Thymus (tissue), 11 donors: Measurements from ENCODE around the gene TMEM240. TPM values are rescaled to one million over a fixed set of nuclear protein-coding genes. Genes with fewer than 3 reads are reported as not detected.
"Not testable (repeated sequence)": the region's sequence is repeated elsewhere in the genome, so short reads cannot be mapped to it uniquely, and the experiment has no call there.

ENCODE experiments used
- DNase-seq, 9 donors: peaks; one replicate each; pipeline ENCODE4 v3.0.0-alpha.2; 2013; ENCODE audit warnings: low spot score in 9 of 9, low read depth in 6 of 9, missing footprints in 1 of 9
- H3K27ac ChIP-seq, 2 donors: one replicate each; pipeline ENCODE4 v1.5.1; 2013; ENCODE audit warnings: control low read depth in 1 of 2, low read depth in 1 of 2, low read length in 1 of 2, mild to moderate bottlenecking in 1 of 2, moderate library complexity in 1 of 2
- H3K27me3 ChIP-seq, 2 donors: one replicate each; pipeline ENCODE4 v1.5.1; 2013; ENCODE audit warnings: low read length in 1 of 2; ENCODE audit not compliant: control insufficient read depth in 2 of 2, insufficient read depth in 1 of 2
- H3K36me3 ChIP-seq, 2 donors: one replicate each; pipeline ENCODE4 v1.5.1; 2013; ENCODE audit warnings: low read length in 1 of 2, mild to moderate bottlenecking in 1 of 2, moderate library complexity in 1 of 2; ENCODE audit not compliant: control insufficient read depth in 2 of 2, insufficient read depth in 2 of 2
- H3K4me1 ChIP-seq, 2 donors: one replicate each; pipeline ENCODE4 v1.5.1; 2013; ENCODE audit warnings: low read length in 2 of 2; ENCODE audit not compliant: control insufficient read depth in 2 of 2, insufficient read depth in 2 of 2
- H3K4me3 ChIP-seq, 2 donors: one replicate each; pipeline ENCODE4 v1.5.1; 2013; ENCODE audit warnings: low read length in 2 of 2, control low read depth in 1 of 2, mild to moderate bottlenecking in 1 of 2
- H3K9me3 ChIP-seq, 2 donors: one replicate each; pipeline ENCODE4 v1.5.1; 2013; ENCODE audit warnings: low read length in 1 of 2, mild to moderate bottlenecking in 1 of 2; ENCODE audit not compliant: control insufficient read depth in 2 of 2, insufficient read depth in 1 of 2
- WGBS: extraction: QIAGEN DNeasy Blood & Tissue Kit; methylation state at CpG from one replicate; pipeline ENCODE4 v1.1.7; 2013; 5-methylcytosine and 5-hydroxymethylcytosine counted together
- polyA plus RNA-seq: library from polyadenylated mRNA; stranded (reverse); fragments of 200-250 nt; gene quantifications from one replicate; pipeline ENCODE4 v1.2.3, GENCODE V29; 2013
- total RNA-seq: library from RNA; stranded (reverse); fragments of 120-200 nt; gene quantifications from one replicate; pipeline ENCODE4 v1.2.4, GENCODE V29; 2013
- donor health status: healthy.

Gene TMEM240
- total and polyA plus RNA-seq, 2 donors: 0.42 to 2.8 TPM

- not testable (repeated sequence) for DNase-seq, H3K27me3 ChIP-seq, H3K9me3 ChIP-seq, H3K27ac ChIP-seq, H3K4me1 ChIP-seq, H3K36me3 ChIP-seq
- 0% methylated on average over 45 of the region's 52 CpGs for WGBS
- peak overlapping the region; percentile 43 to 69 for H3K4me3 ChIP-seq
Observed at GRCh38 chr1:1512425-1512824, 28.0 kb downstream of the TMEM240 start.

DNA sequence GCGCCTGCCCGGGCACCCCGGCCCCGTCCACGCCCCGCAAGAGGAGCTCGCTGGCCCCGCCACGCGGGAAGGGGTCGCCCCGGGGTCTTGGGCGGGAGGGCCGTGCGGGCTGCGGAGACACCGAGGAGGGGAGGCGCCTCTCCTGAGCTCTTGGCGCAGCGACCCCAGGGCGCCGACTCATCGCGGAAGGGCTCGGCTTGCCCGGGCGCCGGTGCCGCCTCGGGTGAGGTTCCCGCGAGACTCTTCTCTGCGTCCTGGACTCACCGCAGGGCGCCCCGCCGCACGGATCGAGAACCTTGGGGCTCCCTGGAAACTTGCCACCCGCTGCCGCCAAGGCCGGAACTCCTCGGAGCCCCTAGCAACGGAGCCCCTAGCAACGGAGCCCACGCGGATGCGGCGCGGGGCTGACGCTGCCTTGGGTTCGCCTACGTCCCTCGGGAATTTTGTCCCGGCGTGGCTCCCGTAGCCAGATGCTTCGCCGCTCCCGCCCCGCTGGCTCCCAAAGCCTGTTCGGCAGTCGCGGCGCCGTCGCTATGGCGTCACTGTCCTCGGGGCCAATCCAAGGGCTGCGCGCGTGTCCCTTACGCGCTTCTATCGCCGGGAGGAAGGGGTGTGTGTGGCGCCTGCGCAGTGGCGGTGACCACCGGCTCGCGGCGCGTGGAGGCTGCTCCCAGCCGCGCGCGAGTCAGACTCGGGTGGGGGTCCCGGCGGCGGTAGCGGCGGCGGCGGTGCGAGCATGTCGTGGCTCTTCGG lies 28.7 kb downstream of the TMEM240 start, which contains the start of gene ATAD3A:
Gene ATAD3A, plus strand, starts transcription at position 630 of the 753 bp plus-strand sequence. Its CDS starts 107 bp downstream, at position 737.
- Histone ChIP-seq H3K36me3 (no peaks in the 10 kb centered on the region), H3K27me3 (no peaks in the 10 kb centered on the region), H3K9me3 (no peaks in the 10 kb centered on the region), H3K27ac (peak within 1 kb of the TSS; percentile 69), H3K4me1 (peaks cover 4 to 5% of the 10 kb centered on the region in 2 donors), H3K4me3 (peak within 1 kb of the TSS; percentile 69 to 73)
- peak; percentile 87 to 98 (median 94) for DNase-seq
- under 1% methylated on average over 99 of the region's 99 CpGs for WGBS

- no peaks in the 10 kb centered on the region for H3K36me3 ChIP-seq
- 16% methylated on average over 17 of the region's 17 CpGs for WGBS
- peak overlapping the region; percentile 32 to 69 for H3K27ac ChIP-seq
- H3K27me3 ChIP-seq: no peaks in the 10 kb centered on the region
- DNase-seq: no peak
- peaks cover 4 to 5% of the 10 kb centered on the region in 2 donors for H3K4me1 ChIP-seq
- peak overlapping the region; percentile 69 to 73 for H3K4me3 ChIP-seq
- no peaks in the 10 kb centered on the region for H3K9me3 ChIP-seq
Observed at GRCh38 chr1:1510912-1511532, 29.4 kb downstream of the TMEM240 start.

DNA sequence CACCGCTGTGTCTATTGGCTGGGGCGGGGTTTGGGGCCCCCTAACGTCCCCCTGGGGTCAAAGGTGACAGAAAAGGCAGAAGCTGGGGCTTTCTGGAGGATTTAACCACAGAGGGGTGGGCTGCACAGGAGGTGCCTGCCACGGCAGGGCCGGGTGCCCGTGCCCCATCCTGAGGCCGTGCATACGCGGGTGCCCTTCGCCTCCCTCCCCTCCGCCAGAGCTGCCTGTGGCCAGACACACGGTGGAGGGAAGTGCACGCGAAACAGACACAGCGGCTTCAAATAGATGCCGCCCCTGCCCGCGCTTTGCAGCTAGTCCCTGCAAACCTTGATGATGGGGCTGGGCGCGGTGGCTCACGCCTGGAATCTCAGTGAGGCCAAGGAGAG lies 31.0 kb downstream of the TMEM240 start:
- not testable (repeated sequence) for H3K36me3 ChIP-seq, H3K27ac ChIP-seq, H3K4me3 ChIP-seq, H3K9me3 ChIP-seq, DNase-seq, H3K4me1 ChIP-seq, H3K27me3 ChIP-seq
- WGBS: 90% methylated on average over 19 of the region's 21 CpGs

GRCh38 chr1:1508775-1509464 lies 31.5 kb downstream of the TMEM240 start:
- WGBS: 93% methylated on average over 33 of the region's 34 CpGs
- H3K36me3 ChIP-seq, DNase-seq, H3K27ac ChIP-seq, H3K27me3 ChIP-seq, H3K4me1 ChIP-seq, H3K9me3 ChIP-seq, H3K4me3 ChIP-seq: not testable (repeated sequence)

- 98% methylated on average over 4 of the region's 4 CpGs for WGBS
- Histone ChIP-seq H3K36me3 (no peaks in the 10 kb centered on the region), H3K4me1 (peaks cover 4 to 5% of the 10 kb centered on the region in 2 donors), H3K4me3 (no peak overlapping the region), H3K27ac (no peak overlapping the region), H3K9me3 (no peaks in the 10 kb centered on the region), H3K27me3 (no peaks in the 10 kb centered on the region)
- no peak for DNase-seq
Observed at GRCh38 chr1:1507305-1507704, 33.1 kb downstream of the TMEM240 start.

DNA sequence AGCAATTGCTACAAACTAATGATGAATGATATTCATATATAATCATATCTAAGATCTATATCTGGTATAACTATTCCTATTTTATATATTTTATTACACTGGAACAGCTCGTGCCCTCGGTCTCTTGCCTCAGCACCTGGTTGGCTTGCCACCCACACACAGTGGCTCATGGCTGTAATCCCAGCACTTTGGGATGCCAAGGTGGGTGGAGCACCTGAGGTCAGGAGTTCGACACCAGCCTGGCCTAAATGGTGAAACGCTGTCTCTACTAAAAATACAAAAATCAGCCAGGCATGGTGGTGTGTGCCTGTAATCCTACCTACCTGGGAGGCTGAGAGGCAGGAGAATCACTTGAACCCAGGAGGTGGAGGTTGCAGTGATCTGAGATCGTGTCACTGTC lies 34.6 kb downstream of the TMEM240 start:
- not testable (repeated sequence) for H3K4me1 ChIP-seq, H3K9me3 ChIP-seq, H3K4me3 ChIP-seq, DNase-seq, H3K27me3 ChIP-seq, H3K36me3 ChIP-seq, H3K27ac ChIP-seq
- 91% methylated on average over 5 of the region's 5 CpGs for WGBS

GRCh38 chr1:1505366-1505798 lies 35.0 kb downstream of the TMEM240 start:
- H3K4me1 ChIP-seq, H3K9me3 ChIP-seq, H3K27me3 ChIP-seq, H3K36me3 ChIP-seq, H3K27ac ChIP-seq, H3K4me3 ChIP-seq, DNase-seq: not testable (repeated sequence)
- 24% methylated on average over 16 of the region's 22 CpGs for WGBS

GRCh38 chr1:1504777-1505365 lies 35.6 kb downstream of the TMEM240 start:
- H3K27me3 ChIP-seq, H3K9me3 ChIP-seq, H3K36me3 ChIP-seq, H3K4me3 ChIP-seq, H3K4me1 ChIP-seq, H3K27ac ChIP-seq: not testable (repeated sequence)
- 43% methylated on average over 16 of the region's 16 CpGs for WGBS
- peak in 5 of 9 donors; percentile 20 to 66 (median 40) for DNase-seq
